HCT116 (cell line): ENCODE data around the gene CD83. TPM values are rescaled to one million over a fixed set of nuclear protein-coding genes. Genes with fewer than 3 reads are reported as not detected.

Experiments used
- ATAC-seq: fragments of 200-7000 bp; cut with Tn5 transposase; 2 replicates; pipeline ENCODE4 v1.9.1; 2020; ENCODE audit warnings: mild to moderate bottlenecking, moderate library complexity
- BruUV-seq: library from RNA; stranded (reverse); fragments of 400-500 nt; replicated peaks from 2 replicates; lab custom pipeline; 2021; lab: Mats Ljungman, UMichigan
- CTCF ChIA-PET: fragments of 300-600 bp; sonication (Branson Sonifier 250); formaldehyde crosslinking; loops from one replicate; lab custom pipeline; 2021; ENCODE audit warnings: antibody characterized with exemption; lab: Charles Lee
- POLR2A ChIA-PET: fragments of 300-600, 350-600 bp; sonication (Branson Sonifier 250); formaldehyde crosslinking; loops from one replicate; lab custom pipeline; 2021; ENCODE audit warnings: antibody characterized with exemption; lab: Charles Lee
- RAD21 ChIA-PET, 2 experiments: fragments of 300-600 bp; sonication (Branson Sonifier 250); formaldehyde crosslinking; loops; one replicate each; lab custom pipeline; 2023; ENCODE audit warnings: low total read pairs in 2 of 2; ENCODE audit not compliant: uncharacterized antibody in 2 of 2, unreplicated experiment in 2 of 2, low non-redundant PET in 1 of 2; lab: Charles Lee
- DNase-seq: peaks from one replicate; pipeline ENCODE4 v3.0.0-alpha.2; 2010; ENCODE audit warnings: low read depth, low spot score
- H2AFZ ChIP-seq: fragments of 200-600 bp; shearing (Covaris generic), sonication (generic); 2 replicates; pipeline ENCODE4 v1.6.1; 2017; ENCODE audit warnings: low read depth, mixed run types, mixed read lengths, antibody characterized with exemption, low read length; ENCODE audit not compliant: poor library complexity, severe bottlenecking
- H3K27ac ChIP-seq: 2 replicates; pipeline ENCODE4 v1.5.1; 2012; ENCODE audit warnings: low read depth, low read length
- H3K27me3 ChIP-seq: fragments of 200-600 bp; sonication (generic); 2 replicates; pipeline ENCODE4 v1.6.1; 2016; ENCODE audit warnings: mixed run types, low read length, mixed read lengths; ENCODE audit not compliant: insufficient read depth
- H3K36me3 ChIP-seq, 2 experiments: fragments of 200-500 bp in 1 of 2; fragments of 200-600 bp in 1 of 2; sonication (Bioruptor generic) in 1 of 2; sonication (generic) in 1 of 2; 2 replicates each; pipeline versions ENCODE4 v1.5.1 to v1.6.1; 2014 to 2016; ENCODE audit warnings: low read length in 2 of 2, inconsistent platforms in 1 of 2, mixed read lengths in 1 of 2, mixed run types in 1 of 2; ENCODE audit not compliant: insufficient read depth in 2 of 2, control insufficient read depth in 1 of 2
- H3K4me1 ChIP-seq, 2 experiments: fragments of 200-600 bp in 1 of 2; sonication (generic) in 1 of 2; 2 replicates each; pipeline versions ENCODE4 v1.5.1 to v1.6.1; 2012 to 2017; ENCODE audit warnings: low read length in 2 of 2, inconsistent platforms in 1 of 2, mild to moderate bottlenecking in 1 of 2, mixed read lengths in 1 of 2, mixed run types in 1 of 2, moderate library complexity in 1 of 2; ENCODE audit not compliant: insufficient read depth in 2 of 2, control insufficient read depth in 1 of 2
- H3K4me2 ChIP-seq: fragments of 200-600 bp; sonication (generic); 2 replicates; pipeline ENCODE4 v1.6.1; 2017; ENCODE audit warnings: mixed run types, low read length, mixed read lengths
- H3K4me3 ChIP-seq, 2 experiments: fragments of 200-600 bp in 1 of 2; sonication (generic) in 1 of 2; replicated peaks in 1 of 2; 2 replicates each; pipeline ENCODE4 v1.5.1; 2011 to 2016; ENCODE audit warnings: low read length in 2 of 2, control low read depth in 1 of 2, low read depth in 1 of 2, mild to moderate bottlenecking in 1 of 2, mixed read lengths in 1 of 2, mixed run types in 1 of 2
- H3K79me2 ChIP-seq: fragments of 200-600 bp; sonication (generic); 2 replicates; pipeline ENCODE4 v1.6.1; 2017; ENCODE audit warnings: mild to moderate bottlenecking, mixed run types, low read length, moderate library complexity, mixed read lengths; ENCODE audit not compliant: insufficient read depth
- H3K9ac ChIP-seq: fragments of 200-600 bp; sonication (generic); 2 replicates; pipeline ENCODE4 v1.6.1; 2016; ENCODE audit warnings: low read length, mixed read lengths
- H3K9me2 ChIP-seq: fragments of 200-600 bp; sonication (generic), shearing (Covaris generic); 2 replicates; pipeline ENCODE4 v1.6.1; 2017; ENCODE audit warnings: mixed run types, mild to moderate bottlenecking, moderate library complexity; ENCODE audit not compliant: insufficient read depth
- H3K9me3 ChIP-seq, 2 experiments: fragments of 200-500 bp in 1 of 2; fragments of 200-600 bp in 1 of 2; sonication (Bioruptor generic) in 1 of 2; sonication (generic) in 1 of 2; 2 replicates each; pipeline ENCODE4 v1.6.1; 2014 to 2017; ENCODE audit warnings: low read length in 2 of 2, mixed read lengths in 2 of 2, inconsistent platforms in 1 of 2, low read depth in 1 of 2, mild to moderate bottlenecking in 1 of 2, mixed run types in 1 of 2, moderate library complexity in 1 of 2; ENCODE audit not compliant: control insufficient read depth in 1 of 2, insufficient read depth in 1 of 2
- H4K20me1 ChIP-seq: fragments of 200-600 bp; sonication (generic), shearing (Covaris generic); 2 replicates; pipeline ENCODE4 v1.6.1; 2017; ENCODE audit warnings: mixed run types, mild to moderate bottlenecking, moderate library complexity; ENCODE audit not compliant: insufficient read depth
- CBX3 ChIP-seq: IDR thresholded peaks from 2 replicates; pipeline ENCODE4 v1.6.1; 2012; ENCODE audit warnings: low read depth
- CEBPB ChIP-seq: IDR thresholded peaks from 2 replicates; pipeline ENCODE4 v1.6.1; 2012; ENCODE audit warnings: low read depth
- EGR1 ChIP-seq: IDR thresholded peaks from 2 replicates; pipeline ENCODE4 v1.6.1; 2012; ENCODE audit warnings: low read depth
- ELF1 ChIP-seq: IDR thresholded peaks from 2 replicates; pipeline ENCODE4 v1.6.1; 2012; ENCODE audit warnings: low read depth, borderline replicate concordance
- EZH2phosphoT487 ChIP-seq: fragments of 200-600 bp; IDR thresholded peaks from 2 replicates; pipeline ENCODE4 v1.6.1; 2018; ENCODE audit warnings: antibody characterized with exemption, borderline replicate concordance
- JUND ChIP-seq: IDR thresholded peaks from 2 replicates; pipeline ENCODE4 v1.6.1; 2012
- SIN3A ChIP-seq: IDR thresholded peaks from 2 replicates; pipeline ENCODE4 v1.6.1; 2012; ENCODE audit warnings: low read depth
- YY1 ChIP-seq: IDR thresholded peaks from 2 replicates; pipeline ENCODE4 v1.6.1; 2011; ENCODE audit warnings: low read length, low read depth, moderate library complexity, mild to moderate bottlenecking; ENCODE audit not compliant: insufficient replicate concordance; ENCODE audit errors: extremely low read depth
- ZFX ChIP-seq: fragments of 450-650 bp; IDR thresholded peaks from 2 replicates; pipeline ENCODE4 v1.6.1; 2017
- intact Hi-C: fragments of 100-400 bp; cut with micrococcal nuclease; formaldehyde crosslinking; loops from 2 replicates; pipeline ENCODE4 v1.10.0; 2022
- total RNA-seq: library from RNA; stranded (reverse); gene quantifications from one replicate; pipeline ENCODE4 v1.2.1, GENCODE V29; 2021; ENCODE audit not compliant: unreplicated experiment
- TF ChIP-seq, protein P1 (sequence below): IDR thresholded peaks from 2 replicates; pipeline ENCODE4 v1.6.1; 2011; ENCODE audit warnings: mild to moderate bottlenecking, low read length, moderate library complexity; ENCODE audit not compliant: insufficient replicate concordance; ENCODE audit errors: extremely low read depth
- TF ChIP-seq, protein P2 (sequence below), 3 experiments: fragments of 200-600 bp in 1 of 3; sonication (generic) in 1 of 3; IDR thresholded peaks in 2 of 3; conservative IDR thresholded peaks in 1 of 3; 2 replicates each; pipeline ENCODE4 v1.5.1; 2012 to 2017; ENCODE audit warnings: low read depth in 2 of 3, low read length in 2 of 3, antibody characterized with exemption in 1 of 3, borderline replicate concordance in 1 of 3, control low read depth in 1 of 3, mild to moderate bottlenecking in 1 of 3, mixed read lengths in 1 of 3, mixed run types in 1 of 3, moderate library complexity in 1 of 3; ENCODE audit not compliant: insufficient read depth in 1 of 3

CD83 gene
- total RNA-seq, 1 experiment from 2014 or later = 6.0 TPM

DNA sequence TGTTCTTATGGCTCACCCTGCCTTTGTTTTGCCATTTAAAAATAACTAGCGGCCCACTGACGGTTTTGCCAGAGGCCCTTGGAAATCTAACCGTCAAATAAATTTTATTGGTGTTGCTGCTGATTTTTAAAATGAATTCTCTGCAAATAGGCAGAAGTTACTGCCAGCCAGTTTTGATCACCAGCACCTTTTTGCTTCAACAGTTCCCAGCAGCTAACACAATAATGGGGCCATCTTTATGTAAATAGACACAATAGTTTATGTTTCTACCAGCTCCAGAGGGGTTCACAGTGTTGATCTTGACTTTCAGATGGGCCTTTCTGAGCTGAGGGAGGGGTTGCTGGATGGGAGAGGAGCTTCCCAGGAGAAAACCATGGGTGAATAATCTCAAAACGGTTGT is 11.2 kb downstream of the CD83 start:
- DNase-seq (no peak), ATAC-seq (no peak)
- no peak overlapping the region for H3K9ac ChIP-seq
- H3K4me3 ChIP-seq = no peak overlapping the region
- ChIA-PET POLR2A (no interaction called here), CTCF (interaction anchor here (1.2 kb wide), 1 partner anchor 10 kb away, joined by 4 read pairs; no protein-coding TSS in a partner anchor), RAD21 (no interaction called here)
- no peaks in the 10 kb centered on the region for H4K20me1 ChIP-seq
- H3K9me3 ChIP-seq = no peaks in the 10 kb centered on the region
- no peak overlapping the region for H3K4me2 ChIP-seq
- H2AFZ ChIP-seq = no peak overlapping the region
- no peak for TF ChIP-seq SIN3A
- TF ChIP-seq YY1 = no peak
- TF ChIP-seq EZH2phosphoT487 = no peak
- TF ChIP-seq, protein P1, sequence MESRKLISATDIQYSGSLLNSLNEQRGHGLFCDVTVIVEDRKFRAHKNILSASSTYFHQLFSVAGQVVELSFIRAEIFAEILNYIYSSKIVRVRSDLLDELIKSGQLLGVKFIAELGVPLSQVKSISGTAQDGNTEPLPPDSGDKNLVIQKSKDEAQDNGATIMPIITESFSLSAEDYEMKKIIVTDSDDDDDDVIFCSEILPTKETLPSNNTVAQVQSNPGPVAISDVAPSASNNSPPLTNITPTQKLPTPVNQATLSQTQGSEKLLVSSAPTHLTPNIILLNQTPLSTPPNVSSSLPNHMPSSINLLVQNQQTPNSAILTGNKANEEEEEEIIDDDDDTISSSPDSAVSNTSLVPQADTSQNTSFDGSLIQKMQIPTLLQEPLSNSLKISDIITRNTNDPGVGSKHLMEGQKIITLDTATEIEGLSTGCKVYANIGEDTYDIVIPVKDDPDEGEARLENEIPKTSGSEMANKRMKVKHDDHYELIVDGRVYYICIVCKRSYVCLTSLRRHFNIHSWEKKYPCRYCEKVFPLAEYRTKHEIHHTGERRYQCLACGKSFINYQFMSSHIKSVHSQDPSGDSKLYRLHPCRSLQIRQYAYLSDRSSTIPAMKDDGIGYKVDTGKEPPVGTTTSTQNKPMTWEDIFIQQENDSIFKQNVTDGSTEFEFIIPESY = no peak
- TF ChIP-seq, protein P2, sequence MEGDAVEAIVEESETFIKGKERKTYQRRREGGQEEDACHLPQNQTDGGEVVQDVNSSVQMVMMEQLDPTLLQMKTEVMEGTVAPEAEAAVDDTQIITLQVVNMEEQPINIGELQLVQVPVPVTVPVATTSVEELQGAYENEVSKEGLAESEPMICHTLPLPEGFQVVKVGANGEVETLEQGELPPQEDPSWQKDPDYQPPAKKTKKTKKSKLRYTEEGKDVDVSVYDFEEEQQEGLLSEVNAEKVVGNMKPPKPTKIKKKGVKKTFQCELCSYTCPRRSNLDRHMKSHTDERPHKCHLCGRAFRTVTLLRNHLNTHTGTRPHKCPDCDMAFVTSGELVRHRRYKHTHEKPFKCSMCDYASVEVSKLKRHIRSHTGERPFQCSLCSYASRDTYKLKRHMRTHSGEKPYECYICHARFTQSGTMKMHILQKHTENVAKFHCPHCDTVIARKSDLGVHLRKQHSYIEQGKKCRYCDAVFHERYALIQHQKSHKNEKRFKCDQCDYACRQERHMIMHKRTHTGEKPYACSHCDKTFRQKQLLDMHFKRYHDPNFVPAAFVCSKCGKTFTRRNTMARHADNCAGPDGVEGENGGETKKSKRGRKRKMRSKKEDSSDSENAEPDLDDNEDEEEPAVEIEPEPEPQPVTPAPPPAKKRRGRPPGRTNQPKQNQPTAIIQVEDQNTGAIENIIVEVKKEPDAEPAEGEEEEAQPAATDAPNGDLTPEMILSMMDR (IDR thresholded peaks at IDR 0.05 in 2 of 3, conservative IDR thresholded peaks at IDR 0.05 in 1 of 3; ENCODE audit: borderline replicate concordance in 1 of 3, insufficient read depth in 1 of 3, low read depth in 2 of 3, low read length in 2 of 3) = no peak
- TF ChIP-seq JUND = no peak
- no peak for TF ChIP-seq CEBPB
- no peak for TF ChIP-seq ZFX
- no peak for TF ChIP-seq EGR1
- TF ChIP-seq CBX3 = no peak
- TF ChIP-seq ELF1 = no peak
- H3K36me3 ChIP-seq = no peaks in the 10 kb centered on the region
- intact Hi-C loops = loop anchor here (10.0 kb wide), 1 partner anchor 1496 kb away; no protein-coding TSS in a partner anchor
- H3K4me1 ChIP-seq = no peaks in the 10 kb centered on the region
- no peaks in the 10 kb centered on the region for H3K79me2 ChIP-seq
- no peak overlapping the region for H3K27ac ChIP-seq
- no TSS peak for BruUV-seq
- no peaks in the 10 kb centered on the region for H3K9me2 ChIP-seq
- no peaks in the 10 kb centered on the region for H3K27me3 ChIP-seq
